ENCODE measurements around the gene KCNK10.

- TF ChIP-seq TAF1 (IDR thresholded peaks at IDR 0.05; ENCODE audit: low read depth, low read length) = no peak
- TF ChIP-seq CTCF (IDR thresholded peaks at IDR 0.05; ENCODE audit: control extremely low read depth in 1 of 3, insufficient read depth in 1 of 3, low read depth in 1 of 3, low read length in 3 of 3) = no peak
- TF ChIP-seq YY1 (IDR thresholded peaks at IDR 0.05; ENCODE audit: low read depth, low read length) = no peak
- TF ChIP-seq ATF3 (IDR thresholded peaks at IDR 0.05; ENCODE audit: insufficient read depth, low read depth, low read length) = no peak
- no peak for TF ChIP-seq USF2 (IDR thresholded peaks at IDR 0.05; ENCODE audit: low read length)
Measured at GRCh38 chr14:88272390-88273269, 50.4 kb downstream of the KCNK10 start.

Measured in H1 (cell line).